Lung microvascular endothelial cell (primary cell): ENCODE data around the gene SGSM1. TPM values are rescaled to one million over a fixed set of nuclear protein-coding genes. Genes with fewer than 3 reads are reported as not detected.

ENCODE experiments used
- DNase-seq, 2 donors: peaks; one replicate each; pipeline versions ENCODE4 v3.0.0 to v3.0.0-alpha.2; 2010; ENCODE audit warnings: low read depth in 2 of 2
- total RNA-seq: library from RNA; depleted of rRNA; stranded (reverse); fragments of >200 nt; gene quantifications from 2 replicates; pipeline ENCODE4 v1.2.1, GENCODE V29; 2014

The SGSM1 gene
- total RNA-seq, 1 donor from 2014 or later, result 4.2 TPM

DNA sequence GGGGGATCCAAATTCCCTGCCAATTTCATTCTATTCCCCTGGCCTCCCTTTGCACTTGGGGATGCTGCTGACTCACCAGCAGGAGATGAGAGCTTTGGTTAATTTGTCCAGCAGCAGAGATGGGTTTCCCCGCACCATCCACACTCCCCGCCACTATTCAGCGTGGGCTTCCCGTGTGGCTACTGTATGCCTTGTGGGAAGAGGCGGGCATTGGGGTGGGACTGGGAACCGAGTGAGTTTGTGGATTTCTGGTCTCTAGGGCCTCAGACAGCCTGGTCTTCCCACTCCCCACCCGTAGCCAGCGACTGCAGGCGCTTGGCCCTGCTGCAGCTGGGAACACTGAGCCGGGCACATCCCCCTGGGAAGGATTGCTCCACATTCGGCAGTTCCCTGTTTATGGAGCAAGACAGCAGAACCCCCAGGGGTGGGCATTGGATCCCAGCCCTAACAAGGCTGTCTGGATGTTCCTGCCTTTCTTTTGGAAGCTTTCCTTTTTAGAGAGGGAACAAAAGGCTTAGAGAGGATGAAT, 169.9 kb downstream of the SGSM1 start:
- no peak for DNase-seq

DNA sequence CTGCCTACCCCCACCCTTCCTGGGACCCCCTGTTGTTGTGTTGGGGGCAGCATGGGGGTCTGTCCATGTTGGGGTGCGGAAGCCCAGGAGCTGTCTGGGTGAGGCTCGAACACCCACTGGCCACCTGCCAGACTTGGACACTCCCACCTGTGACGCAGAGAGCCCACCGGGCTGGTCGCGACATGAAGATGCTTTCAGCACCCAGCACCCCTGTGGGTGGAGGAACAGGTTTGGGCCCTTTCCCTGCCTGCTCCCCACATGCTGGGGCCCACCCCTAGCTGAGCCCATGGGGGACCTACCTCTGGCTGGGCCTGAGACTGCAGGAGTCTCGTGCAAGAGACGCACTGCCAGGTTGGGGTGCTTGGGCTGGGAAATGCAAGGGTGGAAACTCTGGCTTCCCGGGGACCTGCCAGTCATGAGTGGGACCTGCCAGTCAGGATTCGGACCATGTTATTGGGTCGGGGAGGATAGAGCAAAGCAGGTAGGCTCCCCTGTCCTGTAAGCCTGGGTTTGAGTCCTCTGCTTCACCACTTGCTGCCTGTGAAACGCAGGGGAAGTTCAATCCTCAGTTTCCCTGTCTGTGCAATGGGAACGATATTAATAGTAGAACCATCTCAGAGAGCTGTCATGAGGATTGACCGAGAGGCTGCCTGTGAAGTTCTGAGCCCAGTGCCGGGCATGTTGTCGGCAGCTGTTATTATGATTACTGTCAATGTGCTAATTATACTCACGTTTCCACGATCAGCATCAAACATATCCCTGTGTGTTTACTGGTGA, 170.6 kb downstream of the SGSM1 start:
- DNase-seq, result no peak

Other genes with a start within 250 kb of the SGSM1 start
- gene LRRC75B, start 213.1 kb upstream of the SGSM1 start, total RNA-seq, result 2.6 TPM in 2 replicates
- gene GGT1, start 203.0 kb upstream of the SGSM1 start, total RNA-seq, result 4.8 and 6.1 TPM in 2 replicates
- not detected in 2 replicates for gene PIWIL3, start 31.5 kb upstream of the SGSM1 start, total RNA-seq
- not detected in 2 replicates for gene LHFPL7, start 140.5 kb downstream of the SGSM1 start, total RNA-seq
- 29.6 and 29.9 TPM in 2 replicates for gene KIAA1671, start 146.5 kb downstream of the SGSM1 start, total RNA-seq